ENCODE measurements around the gene ARFGAP1.

ARFGAP1 gene

GRCh38 chr20:63272105-63273058, at the start of gene ARFGAP1:
Gene ARFGAP1 (plus strand): TSS chr20:63272813. CDS start chr20:63275581, 2,768 bp downstream.
- peak; percentile 100 for DNase-seq (ENCODE audit: insufficient read length, low spot score)
- peak; percentile 100 for FAIRE-seq

- peak; percentile 70 for DNase-seq (ENCODE audit: insufficient read length, low spot score)
- peak; percentile 44 for FAIRE-seq
Measured at GRCh38 chr20:63223121-63223825, 49.3 kb upstream of the ARFGAP1 start.

GRCh38 chr20:63223826-63224207, 48.8 kb upstream of the ARFGAP1 start:
- FAIRE-seq, result peak; percentile 38

GRCh38 chr20:63224412-63225081, 48.1 kb upstream of the ARFGAP1 start:
- FAIRE-seq, result no peak
- DNase-seq (ENCODE audit: insufficient read length, low spot score), result peak; percentile 50

More at GRCh38 chr20:63223826-63224207, 48.8 kb upstream of the ARFGAP1 start:
- DNase-seq (ENCODE audit: insufficient read length, low spot score), result no peak

GRCh38 chr20:63225082-63225454, 47.5 kb upstream of the ARFGAP1 start:
- no peak for FAIRE-seq
- no peak for DNase-seq (ENCODE audit: insufficient read length, low spot score)

- FAIRE-seq, result no peak
- DNase-seq (ENCODE audit: insufficient read length, low spot score), result no peak
Measured at GRCh38 chr20:63226042-63226943, 46.3 kb upstream of the ARFGAP1 start.

- no peak for FAIRE-seq
- DNase-seq (ENCODE audit: insufficient read length, low spot score), result no peak
Measured at GRCh38 chr20:63227260-63227659, 45.4 kb upstream of the ARFGAP1 start.

GRCh38 chr20:63228806-63229205, 43.8 kb upstream of the ARFGAP1 start:
- FAIRE-seq (no peak), DNase-seq (ENCODE audit: insufficient read length, low spot score) (no peak)

- FAIRE-seq, result peak; percentile 52
- DNase-seq (ENCODE audit: insufficient read length, low spot score), result no peak
Measured at GRCh38 chr20:63230800-63231268, 41.8 kb upstream of the ARFGAP1 start.

GRCh38 chr20:63232235-63233060, 40.2 kb upstream of the ARFGAP1 start:
- peak; percentile 88 for FAIRE-seq
- peak; percentile 76 for DNase-seq (ENCODE audit: insufficient read length, low spot score)

GRCh38 chr20:63233061-63233344, 39.6 kb upstream of the ARFGAP1 start:
- no peak for FAIRE-seq
- no peak for DNase-seq (ENCODE audit: insufficient read length, low spot score)

GRCh38 chr20:63233924-63234323, 38.7 kb upstream of the ARFGAP1 start:
- no peak for DNase-seq (ENCODE audit: insufficient read length, low spot score)
- peak; percentile 66 for FAIRE-seq

- DNase-seq (ENCODE audit: insufficient read length, low spot score) (no peak), FAIRE-seq (peak; percentile 70)
Measured at GRCh38 chr20:63234693-63235398, 37.8 kb upstream of the ARFGAP1 start.

- FAIRE-seq (peak; percentile 75), DNase-seq (ENCODE audit: insufficient read length, low spot score) (no peak)
Measured at GRCh38 chr20:63235399-63235983, 37.1 kb upstream of the ARFGAP1 start, which contains the start of gene BIRC7. Gene BIRC7 (plus strand): TSS chr20:63235905. CDS start chr20:63236097, 192 bp downstream.

GRCh38 chr20:63236116-63236837, 36.3 kb upstream of the ARFGAP1 start:
- DNase-seq (ENCODE audit: insufficient read length, low spot score) (no peak), FAIRE-seq (peak; percentile 67)

- DNase-seq (ENCODE audit: insufficient read length, low spot score) (no peak), FAIRE-seq (no peak)
Measured at GRCh38 chr20:63238031-63238430, 34.6 kb upstream of the ARFGAP1 start.

- no peak for DNase-seq (ENCODE audit: insufficient read length, low spot score)
- peak; percentile 88 for FAIRE-seq
Measured at GRCh38 chr20:63238514-63239125, 34.0 kb upstream of the ARFGAP1 start.
